Osteoblast (primary cell): Measurements from ENCODE around the gene KRT33A. TPM values are rescaled to one million over a fixed set of nuclear protein-coding genes. Genes with fewer than 3 reads are reported as not detected.

Experiments used
- DNase-seq: peaks from one replicate; pipeline ENCODE4 v3.0.0; 2011; ENCODE audit warnings: low spot score, mixed read lengths; ENCODE audit not compliant: insufficient read length; ENCODE audit errors: missing footprints
- H2AFZ ChIP-seq: 2 replicates; pipeline ENCODE4 v1.6.0; 2011; ENCODE audit warnings: mild to moderate bottlenecking, low read length
- H3K27ac ChIP-seq: 2 replicates; pipeline ENCODE4 v1.5.1; 2011; ENCODE audit warnings: mild to moderate bottlenecking, low read depth, low read length, moderate library complexity
- H3K27me3 ChIP-seq: 2 replicates; pipeline ENCODE4 v1.6.0; 2012; ENCODE audit warnings: mild to moderate bottlenecking, control low read depth, inconsistent platforms, low read length, moderate library complexity; ENCODE audit not compliant: insufficient read depth
- H3K36me3 ChIP-seq: 2 replicates; pipeline ENCODE4 v1.5.1; 2011; ENCODE audit warnings: mild to moderate bottlenecking, low read length, control low read depth, moderate library complexity; ENCODE audit not compliant: insufficient read depth
- H3K4me1 ChIP-seq: 2 replicates; pipeline ENCODE4 v1.5.1; 2011; ENCODE audit warnings: mild to moderate bottlenecking, low read length, control low read depth, moderate library complexity; ENCODE audit not compliant: insufficient read depth
- H3K4me2 ChIP-seq: 2 replicates; pipeline ENCODE4 v1.6.0; 2011; ENCODE audit warnings: mild to moderate bottlenecking, low read length; ENCODE audit not compliant: insufficient read depth
- H3K4me3 ChIP-seq: fragments of 200-600 bp; sonication (generic); 3 replicates; pipeline ENCODE4 v1.5.1; 2012; ENCODE audit warnings: mild to moderate bottlenecking, low read length, inconsistent platforms; ENCODE audit not compliant: insufficient read depth
- H3K79me2 ChIP-seq: 2 replicates; pipeline ENCODE4 v1.6.0; 2012; ENCODE audit warnings: mild to moderate bottlenecking, low read length, control low read depth, inconsistent platforms; ENCODE audit not compliant: insufficient read depth
- H3K9me3 ChIP-seq: 2 replicates; pipeline ENCODE4 v1.5.1; 2011; ENCODE audit warnings: low read depth, low read length, control low read depth
- H4K20me1 ChIP-seq: 2 replicates; pipeline ENCODE4 v1.6.0; 2012; ENCODE audit warnings: mild to moderate bottlenecking, low read length, control low read depth; ENCODE audit not compliant: insufficient read depth
- CTCF ChIP-seq: IDR thresholded peaks from 2 replicates; pipeline ENCODE4 v1.5.1; 2011; ENCODE audit warnings: mild to moderate bottlenecking, low read depth, low read length, moderate library complexity; ENCODE audit errors: extremely low read depth
- total RNA-seq: library from RNA; depleted of rRNA; stranded (reverse); fragments of >200 nt; gene quantifications from 2 replicates; pipeline ENCODE4 v1.2.3, GENCODE V29; 2012

The KRT33A gene
- total RNA-seq, 1 donor = not detected

- no peak overlapping the region for H2AFZ ChIP-seq
- H3K79me2 ChIP-seq = no peaks in the 10 kb centered on the region
- TF ChIP-seq CTCF = no peak
- no peak overlapping the region for H3K27ac ChIP-seq
- H3K27me3 ChIP-seq = no peaks in the 10 kb centered on the region
- H3K4me3 ChIP-seq = no peak overlapping the region
- H3K36me3 ChIP-seq = no peaks in the 10 kb centered on the region
- no peak overlapping the region for H3K4me2 ChIP-seq
- peaks cover 1% of the 10 kb centered on the region for H3K9me3 ChIP-seq
- no peak for DNase-seq
- no peaks in the 10 kb centered on the region for H3K4me1 ChIP-seq
- H4K20me1 ChIP-seq = no peaks in the 10 kb centered on the region
Observed at GRCh38 chr17:41345992-41346391, 4.6 kb downstream of the KRT33A start.

- Histone ChIP-seq H3K4me3 (no peak overlapping the region), H3K4me1 (no peaks in the 10 kb centered on the region), H3K4me2 (no peak overlapping the region), H3K79me2 (no peaks in the 10 kb centered on the region), H3K9me3 (peaks cover 1% of the 10 kb centered on the region), H3K27ac (no peak overlapping the region), H3K36me3 (no peaks in the 10 kb centered on the region), H4K20me1 (no peaks in the 10 kb centered on the region), H2AFZ (no peak overlapping the region), H3K27me3 (no peaks in the 10 kb centered on the region)
- peak; percentile 35 for DNase-seq
- no peak for TF ChIP-seq CTCF
Observed at GRCh38 chr17:41343029-41343428, 7.6 kb downstream of the KRT33A start.

DNA sequence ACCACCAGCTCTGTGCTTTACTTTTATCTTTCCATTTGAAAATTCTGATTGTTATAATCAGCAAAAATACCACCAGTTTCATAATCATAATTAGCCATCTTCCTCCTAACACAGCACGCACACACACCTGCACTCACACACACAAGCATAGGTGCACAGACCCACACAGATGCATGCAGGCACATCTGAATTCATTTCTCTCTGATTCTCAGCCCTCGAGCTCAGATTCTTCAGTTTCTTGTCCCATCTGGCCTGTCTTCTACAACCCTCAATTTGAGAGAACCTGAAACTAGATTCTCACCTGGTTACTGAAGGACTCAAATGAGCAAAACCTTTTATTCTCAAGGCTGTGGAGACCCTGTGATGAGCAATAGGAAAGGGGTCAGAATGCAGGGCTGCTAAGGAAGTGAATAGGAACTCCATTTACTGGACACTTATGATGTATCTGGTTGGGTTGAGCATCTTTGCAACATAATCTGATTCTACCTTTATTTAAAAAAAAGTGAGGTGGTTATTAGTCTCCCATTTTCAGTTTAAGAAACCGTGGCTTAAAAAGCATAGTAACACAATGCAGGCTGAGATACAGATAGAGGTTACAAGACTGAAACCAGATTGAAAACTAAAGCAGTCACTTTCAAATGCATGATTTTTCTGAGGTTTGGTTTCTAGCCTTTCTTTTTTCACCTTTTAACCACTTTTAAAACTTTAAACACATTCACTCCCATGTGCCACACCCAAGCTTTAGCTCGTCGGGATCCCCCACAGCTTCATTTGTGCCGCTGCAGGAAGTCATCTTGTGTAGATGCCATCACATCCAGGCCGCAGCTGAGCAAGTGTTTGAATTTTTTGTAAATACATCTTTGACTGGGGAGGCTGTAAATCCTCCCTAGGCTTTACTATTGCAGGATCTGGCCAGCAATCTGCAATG lies 9.4 kb downstream of the KRT33A start:
- no peak overlapping the region for H2AFZ ChIP-seq
- no peak for TF ChIP-seq CTCF
- H3K79me2 ChIP-seq = no peaks in the 10 kb centered on the region
- no peak overlapping the region for H3K4me2 ChIP-seq
- H3K27me3 ChIP-seq = no peaks in the 10 kb centered on the region
- no peaks in the 10 kb centered on the region for H3K36me3 ChIP-seq
- DNase-seq = peak; percentile 54
- no peak overlapping the region for H3K4me3 ChIP-seq
- H3K27ac ChIP-seq = no peak overlapping the region
- no peaks in the 10 kb centered on the region for H4K20me1 ChIP-seq
- H3K9me3 ChIP-seq = peaks cover 1% of the 10 kb centered on the region
- no peaks in the 10 kb centered on the region for H3K4me1 ChIP-seq

GRCh38 chr17:41340494-41340893 lies 10.1 kb downstream of the KRT33A start:
- no peaks in the 10 kb centered on the region for H3K4me1 ChIP-seq
- H3K27me3 ChIP-seq = no peaks in the 10 kb centered on the region
- no peak overlapping the region for H3K4me3 ChIP-seq
- H3K9me3 ChIP-seq = peaks cover 1% of the 10 kb centered on the region
- no peaks in the 10 kb centered on the region for H3K36me3 ChIP-seq
- H4K20me1 ChIP-seq = no peaks in the 10 kb centered on the region
- DNase-seq = no peak
- H2AFZ ChIP-seq = no peak overlapping the region
- H3K79me2 ChIP-seq = no peaks in the 10 kb centered on the region
- TF ChIP-seq CTCF = no peak
- H3K27ac ChIP-seq = no peak overlapping the region
- H3K4me2 ChIP-seq = no peak overlapping the region
